ENCODE data around the gene TRIM50. TPM values are rescaled to one million over a fixed set of nuclear protein-coding genes. Genes with fewer than 3 reads are reported as not detected.

Gene TRIM50
- total and polyA plus RNA-seq, 2 donors (not counting 1 experiment from before 2014, with no cell fraction given): not detected

DNA sequence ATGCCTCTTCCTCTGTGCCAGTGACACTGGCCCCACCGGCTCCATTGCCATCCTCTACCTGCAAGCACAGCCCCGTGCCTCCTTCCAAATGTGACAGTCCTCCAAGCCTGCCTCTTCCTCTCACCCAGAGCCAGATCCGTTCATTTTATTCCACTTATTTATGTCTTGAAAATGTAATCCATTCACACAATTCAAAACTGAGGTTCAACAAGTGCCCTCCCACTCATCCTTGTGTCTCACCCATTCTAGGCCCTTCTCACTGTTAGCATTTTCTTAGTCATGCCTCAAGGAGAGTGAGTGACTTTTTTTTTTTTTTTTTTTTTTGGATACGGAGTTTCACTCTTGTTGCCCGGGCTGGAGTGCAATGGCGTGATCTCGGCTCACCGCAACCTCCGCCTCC lies 41.7 kb upstream of the TRIM50 start:
- Histone ChIP-seq H3K27me3 (ENCODE audit: control insufficient read depth, insufficient read depth, low read length) (no peaks in the 10 kb centered on the region), H3K4me3 (replicated peaks in 1 of 4; ENCODE audit: control extremely low read depth in 1 of 4, insufficient read depth in 1 of 4, low read depth in 3 of 4, low read length in 4 of 4) (no peak overlapping the region), H3K4me1 (ENCODE audit: control insufficient read depth, extremely low read depth, insufficient read depth, low read length) (no peaks in the 10 kb centered on the region), H3K27ac (ENCODE audit: insufficient read depth, low read length) (no peak overlapping the region), H4K20me1 (ENCODE audit: control insufficient read depth, extremely low read depth, insufficient read depth, low read length) (no peaks in the 10 kb centered on the region), H3K79me2 (ENCODE audit: control insufficient read depth, insufficient read depth, low read length) (no peaks in the 10 kb centered on the region), H3K9ac (ENCODE audit: insufficient read depth, low read length) (no peak overlapping the region), H3K36me3 (ENCODE audit: control insufficient read depth, insufficient read depth, low read length) (no peaks in the 10 kb centered on the region), H3K4me2 (ENCODE audit: extremely low read depth, insufficient read depth, low read length) (no peak overlapping the region), H2AFZ (ENCODE audit: low read length) (no peak overlapping the region), H3K9me3 (ENCODE audit: control insufficient read depth, insufficient read depth, low read depth, low read length) (no peaks in the 10 kb centered on the region)
- DNase-seq (ENCODE audit: low read depth in 2 of 2): no peak
- TF ChIP-seq, protein P1, sequence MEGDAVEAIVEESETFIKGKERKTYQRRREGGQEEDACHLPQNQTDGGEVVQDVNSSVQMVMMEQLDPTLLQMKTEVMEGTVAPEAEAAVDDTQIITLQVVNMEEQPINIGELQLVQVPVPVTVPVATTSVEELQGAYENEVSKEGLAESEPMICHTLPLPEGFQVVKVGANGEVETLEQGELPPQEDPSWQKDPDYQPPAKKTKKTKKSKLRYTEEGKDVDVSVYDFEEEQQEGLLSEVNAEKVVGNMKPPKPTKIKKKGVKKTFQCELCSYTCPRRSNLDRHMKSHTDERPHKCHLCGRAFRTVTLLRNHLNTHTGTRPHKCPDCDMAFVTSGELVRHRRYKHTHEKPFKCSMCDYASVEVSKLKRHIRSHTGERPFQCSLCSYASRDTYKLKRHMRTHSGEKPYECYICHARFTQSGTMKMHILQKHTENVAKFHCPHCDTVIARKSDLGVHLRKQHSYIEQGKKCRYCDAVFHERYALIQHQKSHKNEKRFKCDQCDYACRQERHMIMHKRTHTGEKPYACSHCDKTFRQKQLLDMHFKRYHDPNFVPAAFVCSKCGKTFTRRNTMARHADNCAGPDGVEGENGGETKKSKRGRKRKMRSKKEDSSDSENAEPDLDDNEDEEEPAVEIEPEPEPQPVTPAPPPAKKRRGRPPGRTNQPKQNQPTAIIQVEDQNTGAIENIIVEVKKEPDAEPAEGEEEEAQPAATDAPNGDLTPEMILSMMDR (conservative IDR thresholded peaks at IDR 0.05 in 1 of 2, IDR thresholded peaks at IDR 0.05 in 1 of 2; ENCODE audit: low read depth in 1 of 2, low read length in 2 of 2): no peak
- TF ChIP-seq EZH2 (IDR thresholded peaks at IDR 0.05; ENCODE audit: low read length, missing control alignments): no peak

DNA sequence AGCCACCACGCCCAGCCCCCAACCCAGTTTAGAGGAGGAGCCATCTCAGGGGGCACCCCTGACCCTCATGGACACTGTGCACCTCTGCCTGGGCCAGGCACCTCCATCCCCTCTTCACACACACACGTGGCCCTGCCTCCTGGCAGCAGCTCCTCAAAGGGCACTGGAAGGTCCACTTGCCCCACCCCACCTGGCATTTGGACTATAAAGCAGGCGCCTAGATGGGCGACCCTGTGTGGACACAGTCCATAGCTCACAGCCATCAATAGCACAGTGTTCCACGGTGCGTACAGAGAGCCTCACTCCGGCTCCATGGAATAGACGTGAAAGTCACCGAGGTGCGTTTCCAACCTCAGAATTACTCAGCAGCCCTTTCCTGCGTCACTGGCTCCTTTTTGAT lies 41.1 kb upstream of the TRIM50 start:
- no peak for DNase-seq (ENCODE audit: low read depth in 2 of 2)
- TF ChIP-seq, protein P1 (conservative IDR thresholded peaks at IDR 0.05 in 1 of 2, IDR thresholded peaks at IDR 0.05 in 1 of 2; ENCODE audit: low read depth in 1 of 2, low read length in 2 of 2): no peak
- no peak for TF ChIP-seq EZH2 (IDR thresholded peaks at IDR 0.05; ENCODE audit: low read length, missing control alignments)
- H3K9me3 ChIP-seq (ENCODE audit: control insufficient read depth, insufficient read depth, low read depth, low read length): no peaks in the 10 kb centered on the region
- H3K9ac ChIP-seq (ENCODE audit: insufficient read depth, low read length): no peak overlapping the region
- H3K4me1 ChIP-seq (ENCODE audit: control insufficient read depth, extremely low read depth, insufficient read depth, low read length): no peaks in the 10 kb centered on the region
- H3K79me2 ChIP-seq (ENCODE audit: control insufficient read depth, insufficient read depth, low read length): no peaks in the 10 kb centered on the region
- no peak overlapping the region for H3K27ac ChIP-seq (ENCODE audit: insufficient read depth, low read length)
- H3K36me3 ChIP-seq (ENCODE audit: control insufficient read depth, insufficient read depth, low read length): no peaks in the 10 kb centered on the region
- no peak overlapping the region for H3K4me3 ChIP-seq (replicated peaks in 1 of 4; ENCODE audit: control extremely low read depth in 1 of 4, insufficient read depth in 1 of 4, low read depth in 3 of 4, low read length in 4 of 4)
- no peak overlapping the region for H3K4me2 ChIP-seq (ENCODE audit: extremely low read depth, insufficient read depth, low read length)
- H2AFZ ChIP-seq (ENCODE audit: low read length): no peak overlapping the region
- no peaks in the 10 kb centered on the region for H4K20me1 ChIP-seq (ENCODE audit: control insufficient read depth, extremely low read depth, insufficient read depth, low read length)
- H3K27me3 ChIP-seq (ENCODE audit: control insufficient read depth, insufficient read depth, low read length): peaks cover 4% of the 10 kb centered on the region

DNA sequence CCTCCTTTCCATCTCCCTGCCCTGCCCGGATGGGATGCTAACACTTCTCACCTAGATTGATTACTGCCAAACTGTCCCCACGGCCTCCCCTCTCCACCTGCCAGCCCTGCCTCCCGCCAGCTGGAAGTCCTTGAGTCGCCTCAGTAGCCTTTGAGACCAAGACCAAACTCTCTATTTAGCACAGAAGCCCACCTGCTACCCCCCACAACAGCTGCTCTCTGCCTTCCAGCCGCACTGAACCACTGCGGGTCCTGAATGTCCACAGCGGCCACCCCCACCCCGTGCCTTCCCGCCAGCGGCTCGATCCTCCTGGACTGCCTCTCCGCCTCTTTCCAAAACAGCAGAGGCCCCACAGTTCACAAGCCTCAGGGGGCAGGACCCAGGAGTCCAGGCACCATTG lies 39.1 kb upstream of the TRIM50 start:
- DNase-seq (ENCODE audit: low read depth in 2 of 2): no peak
- Histone ChIP-seq H3K9ac (ENCODE audit: insufficient read depth, low read length) (no peak overlapping the region), H3K27ac (ENCODE audit: insufficient read depth, low read length) (no peak overlapping the region), H3K27me3 (ENCODE audit: control insufficient read depth, insufficient read depth, low read length) (peaks cover 4% of the 10 kb centered on the region), H4K20me1 (ENCODE audit: control insufficient read depth, extremely low read depth, insufficient read depth, low read length) (no peaks in the 10 kb centered on the region), H3K36me3 (ENCODE audit: control insufficient read depth, insufficient read depth, low read length) (no peaks in the 10 kb centered on the region), H3K9me3 (ENCODE audit: control insufficient read depth, insufficient read depth, low read depth, low read length) (no peaks in the 10 kb centered on the region), H2AFZ (ENCODE audit: low read length) (no peak overlapping the region), H3K4me3 (replicated peaks in 1 of 4; ENCODE audit: control extremely low read depth in 1 of 4, insufficient read depth in 1 of 4, low read depth in 3 of 4, low read length in 4 of 4) (no peak overlapping the region), H3K4me1 (ENCODE audit: control insufficient read depth, extremely low read depth, insufficient read depth, low read length) (no peaks in the 10 kb centered on the region), H3K79me2 (ENCODE audit: control insufficient read depth, insufficient read depth, low read length) (no peaks in the 10 kb centered on the region), H3K4me2 (ENCODE audit: extremely low read depth, insufficient read depth, low read length) (no peak overlapping the region)
- no peak for TF ChIP-seq EZH2 (IDR thresholded peaks at IDR 0.05; ENCODE audit: low read length, missing control alignments)
- TF ChIP-seq, protein P1 (conservative IDR thresholded peaks at IDR 0.05 in 1 of 2, IDR thresholded peaks at IDR 0.05 in 1 of 2; ENCODE audit: low read depth in 1 of 2, low read length in 2 of 2): no peak
